Thyroid gland (tissue), 4 donors: ENCODE results near the gene SRPK3. TPM values are rescaled to one million over a fixed set of nuclear protein-coding genes. Genes with fewer than 3 reads are reported as not detected.
"Not testable (repeated sequence)": the region's sequence is repeated elsewhere in the genome, so short reads cannot be mapped to it uniquely, and the experiment has no call there.

Experiments
- DNase-seq, 2 donors: peaks; one replicate each; pipeline ENCODE4 v3.0.0-alpha.2; 2019
- H3K27ac ChIP-seq, 3 donors: fragments of 200-600 bp; sonication (generic); 1 replicate in 2 of 3; 2 replicates in 1 of 3; pipeline ENCODE4 v1.5.1; 2016 to 2019; ENCODE audit warnings: mild to moderate bottlenecking in 1 of 3, moderate library complexity in 1 of 3
- H3K27me3 ChIP-seq: fragments of 200-600 bp; sonication (generic); one replicate; pipeline ENCODE4 v1.5.1; 2019
- H3K36me3 ChIP-seq, 2 donors: fragments of 200-600 bp; sonication (generic); one replicate each; pipeline ENCODE4 v1.5.1; 2016 to 2019
- H3K4me1 ChIP-seq, 2 donors: fragments of 200-600 bp; sonication (generic); one replicate each; pipeline ENCODE4 v1.5.1; 2017 to 2019
- H3K4me3 ChIP-seq, 3 donors: fragments of 200-600 bp; sonication (generic); replicated peaks in 1 of 3; 1 replicate in 2 of 3; 2 replicates in 1 of 3; pipeline ENCODE4 v1.5.1; 2016; ENCODE audit warnings: mild to moderate bottlenecking in 1 of 3
- H3K9me3 ChIP-seq: fragments of 200-600 bp; sonication (generic); one replicate; pipeline ENCODE4 v1.5.1; 2017
- POLR2A ChIP-seq, 2 donors: fragments of 450-650 bp; IDR thresholded peaks; one replicate each; pipeline ENCODE4 v1.6.1; 2017; ENCODE audit warnings: antibody characterized with exemption in 2 of 2, mild to moderate bottlenecking in 2 of 2, moderate library complexity in 1 of 2
- WGBS, 2 donors: methylation state at CpG; one replicate each; pipeline ENCODE4 v1.1.5; 2017; 5-methylcytosine and 5-hydroxymethylcytosine counted together
- intact Hi-C: fragments of 100-400 bp; cut with DNase I; formaldehyde crosslinking; loops from one replicate; pipeline ENCODE4 v1.15.1; 2023
- total RNA-seq, 4 donors: library from RNA; depleted of rRNA; stranded (reverse); fragments of >200 nt; gene quantifications; one replicate each; pipeline ENCODE4 v1.2.3, GENCODE V29; 2016
- TF ChIP-seq, protein P1 (sequence below), 6 experiments: fragments of 200-600 bp in 3 of 6; fragments of 450-650 bp in 3 of 6; sonication (generic) in 3 of 6; IDR thresholded peaks; one replicate each; pipeline ENCODE4 v1.5.1; 2016 to 2019; ENCODE audit warnings: antibody characterized with exemption in 6 of 6, mild to moderate bottlenecking in 2 of 6, inconsistent platforms in 1 of 6, moderate library complexity in 1 of 6

The SRPK3 gene
- total RNA-seq, 4 donors from 2014 or later = 0.22 TPM; not detected in 3

DNA sequence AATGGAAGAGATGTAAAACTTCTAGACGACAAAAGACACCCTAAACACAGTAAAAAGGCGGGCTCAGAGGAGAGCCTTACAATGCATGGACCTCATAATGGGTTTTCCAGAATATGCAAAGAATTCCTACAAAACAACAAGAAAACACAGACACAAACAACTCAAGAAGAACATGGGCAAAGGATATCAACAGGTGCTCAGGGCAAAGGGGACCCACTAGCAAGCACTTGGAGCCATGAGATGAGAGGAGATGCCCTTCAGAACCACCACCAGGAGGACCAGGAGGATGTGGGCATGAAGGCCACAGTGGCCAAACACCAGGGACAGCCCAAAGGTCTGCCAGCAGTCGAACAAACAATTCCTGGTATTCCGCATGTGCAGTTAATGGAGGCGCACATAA is 32.3 kb downstream of the SRPK3 start:
- no peaks in the 10 kb centered on the region for H3K27me3 ChIP-seq
- TF ChIP-seq, protein P1, sequence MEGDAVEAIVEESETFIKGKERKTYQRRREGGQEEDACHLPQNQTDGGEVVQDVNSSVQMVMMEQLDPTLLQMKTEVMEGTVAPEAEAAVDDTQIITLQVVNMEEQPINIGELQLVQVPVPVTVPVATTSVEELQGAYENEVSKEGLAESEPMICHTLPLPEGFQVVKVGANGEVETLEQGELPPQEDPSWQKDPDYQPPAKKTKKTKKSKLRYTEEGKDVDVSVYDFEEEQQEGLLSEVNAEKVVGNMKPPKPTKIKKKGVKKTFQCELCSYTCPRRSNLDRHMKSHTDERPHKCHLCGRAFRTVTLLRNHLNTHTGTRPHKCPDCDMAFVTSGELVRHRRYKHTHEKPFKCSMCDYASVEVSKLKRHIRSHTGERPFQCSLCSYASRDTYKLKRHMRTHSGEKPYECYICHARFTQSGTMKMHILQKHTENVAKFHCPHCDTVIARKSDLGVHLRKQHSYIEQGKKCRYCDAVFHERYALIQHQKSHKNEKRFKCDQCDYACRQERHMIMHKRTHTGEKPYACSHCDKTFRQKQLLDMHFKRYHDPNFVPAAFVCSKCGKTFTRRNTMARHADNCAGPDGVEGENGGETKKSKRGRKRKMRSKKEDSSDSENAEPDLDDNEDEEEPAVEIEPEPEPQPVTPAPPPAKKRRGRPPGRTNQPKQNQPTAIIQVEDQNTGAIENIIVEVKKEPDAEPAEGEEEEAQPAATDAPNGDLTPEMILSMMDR (IDR thresholded peaks at IDR 0.05) = no peak
- no peak for TF ChIP-seq POLR2A (IDR thresholded peaks at IDR 0.05)
- intact Hi-C loops = no loop called here
- no peak for DNase-seq
- no peaks in the 10 kb centered on the region for H3K9me3 ChIP-seq
- WGBS, 2 donors = 93 to 98% methylated on average over 5 of the region's 5 CpGs
- H3K4me3 ChIP-seq = no peak overlapping the region
- no peak overlapping the region for H3K27ac ChIP-seq
- no peaks in the 10 kb centered on the region for H3K4me1 ChIP-seq
- no peaks in the 10 kb centered on the region for H3K36me3 ChIP-seq

DNA sequence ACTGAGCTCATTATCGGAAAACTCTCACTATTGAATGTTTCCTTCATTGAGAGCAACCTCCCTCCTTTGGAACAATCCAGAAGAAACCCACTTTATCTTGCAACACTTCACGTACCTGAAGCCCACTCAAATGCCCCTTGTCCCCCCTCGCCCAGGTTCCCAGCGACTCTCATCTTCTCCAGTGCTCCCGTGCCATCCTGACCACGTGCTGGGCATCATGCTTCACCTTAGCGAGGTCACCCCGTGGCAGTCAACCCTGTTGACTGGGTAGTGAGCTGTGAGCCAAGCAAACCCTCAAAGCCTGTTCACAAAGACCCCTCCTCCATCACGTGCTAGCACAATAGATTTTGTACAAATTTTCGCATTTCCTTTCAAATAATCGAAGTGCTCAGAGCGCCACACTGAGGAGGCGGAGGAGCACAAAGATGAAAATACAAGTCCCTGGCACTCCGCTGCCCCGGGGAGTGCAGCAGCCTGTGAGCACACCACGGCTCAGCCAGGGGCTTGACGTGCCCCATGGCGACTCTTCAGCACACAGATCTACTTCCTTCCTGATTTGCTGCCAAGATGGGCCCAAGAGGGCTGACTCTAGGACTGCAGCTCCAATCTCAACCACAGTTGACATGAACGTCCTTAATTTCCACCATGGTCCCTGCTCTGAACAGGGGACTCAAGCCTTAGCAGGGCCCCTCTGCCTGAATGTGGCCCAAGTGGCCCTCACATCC is 33.9 kb downstream of the SRPK3 start:
- Histone ChIP-seq H3K36me3 (no peaks in the 10 kb centered on the region), H3K4me1 (no peaks in the 10 kb centered on the region), H3K9me3 (no peaks in the 10 kb centered on the region), H3K27me3 (no peaks in the 10 kb centered on the region), H3K27ac (no peak overlapping the region), H3K4me3 (no peak overlapping the region)
- 56 to 61% methylated on average over 9 to 19 of the region's 19 CpGs for WGBS, 2 donors
- TF ChIP-seq, protein P1 (IDR thresholded peaks at IDR 0.05) = no peak
- no peak for TF ChIP-seq POLR2A (IDR thresholded peaks at IDR 0.05)
- intact Hi-C loops = no loop called here
- DNase-seq = no peak

- H3K9me3 ChIP-seq = no peaks in the 10 kb centered on the region
- H3K27me3 ChIP-seq = no peaks in the 10 kb centered on the region
- DNase-seq = no peak
- H3K4me3 ChIP-seq = no peak overlapping the region
- TF ChIP-seq, protein P1 (IDR thresholded peaks at IDR 0.05) = no peak
- TF ChIP-seq POLR2A (IDR thresholded peaks at IDR 0.05) = no peak
- WGBS, 2 donors = 43 to 49% methylated on average over 20 to 25 of the region's 25 CpGs
- no peak overlapping the region for H3K27ac ChIP-seq
- intact Hi-C loops = no loop called here
- no peaks in the 10 kb centered on the region for H3K4me1 ChIP-seq
- no peaks in the 10 kb centered on the region for H3K36me3 ChIP-seq
These were observed 36.2 kb downstream of the SRPK3 start for GRCh38 chrX:153816831-153817690.

- H3K9me3 ChIP-seq, H3K27me3 ChIP-seq, H3K4me3 ChIP-seq, H3K36me3 ChIP-seq, DNase-seq, H3K4me1 ChIP-seq, intact Hi-C loops, H3K27ac ChIP-seq: not testable (repeated sequence)
- 91 to 92% methylated on average over 6 to 9 of the region's 9 CpGs for WGBS, 2 donors
These were observed 37.2 kb downstream of the SRPK3 start for GRCh38 chrX:153818064-153818463.

DNA sequence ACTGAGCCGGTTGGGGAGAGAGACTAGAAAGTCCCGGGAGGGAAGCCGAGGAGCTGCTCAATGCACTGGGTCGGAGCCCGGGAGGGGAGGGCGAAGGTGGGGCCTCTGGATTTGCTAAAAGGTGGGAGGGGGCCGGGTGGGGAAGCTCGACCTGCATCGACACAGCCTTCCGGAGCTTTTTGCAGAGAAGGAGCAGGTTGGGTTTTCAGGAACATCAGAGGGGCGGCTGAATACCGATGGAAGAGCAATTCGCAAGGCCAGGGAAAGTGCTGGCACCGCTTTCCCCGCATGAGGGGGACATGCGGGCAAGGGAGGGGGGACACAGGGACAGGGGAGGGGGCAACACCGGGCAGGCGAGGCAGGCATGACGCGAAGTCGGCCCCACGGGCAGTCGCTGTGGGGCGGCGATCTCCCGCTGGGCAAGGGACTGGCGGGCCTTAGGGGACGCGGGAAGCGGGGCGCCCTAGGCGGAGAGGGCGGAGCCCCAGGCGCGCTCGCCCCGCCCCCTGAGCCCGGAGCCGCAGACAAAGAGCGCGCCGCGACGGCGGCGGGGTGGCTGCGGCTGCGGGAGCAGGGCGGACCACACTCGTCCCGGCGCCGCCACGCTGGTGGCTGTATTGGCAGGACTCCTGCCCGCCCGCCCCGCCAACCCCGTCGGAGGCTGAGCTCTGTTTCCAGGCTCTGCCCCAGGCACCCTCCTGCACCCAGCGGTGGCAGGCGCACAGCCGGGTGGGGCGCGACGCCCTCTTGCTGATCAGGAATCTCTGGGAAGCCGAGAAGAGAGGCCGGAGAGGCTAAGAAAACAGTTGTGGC is 37.9 kb downstream of the SRPK3 start:
- peak overlapping the region in 1 of 3 donors; percentile 14 for H3K4me3 ChIP-seq
- 30 to 37% methylated on average over 8 to 10 of the region's 67 CpGs for WGBS, 2 donors
- H3K9me3 ChIP-seq = no peaks in the 10 kb centered on the region
- intact Hi-C loops = no loop called here
- TF ChIP-seq, protein P1 (IDR thresholded peaks at IDR 0.05) = no peak
- no peak for TF ChIP-seq POLR2A (IDR thresholded peaks at IDR 0.05)
- H3K4me1 ChIP-seq = no peaks in the 10 kb centered on the region
- DNase-seq = peak; percentile 15 to 20
- H3K27me3 ChIP-seq = no peaks in the 10 kb centered on the region
- H3K36me3 ChIP-seq = no peaks in the 10 kb centered on the region
- no peak overlapping the region for H3K27ac ChIP-seq
